ENCODE measurements around the gene RFX8. TPM values are rescaled to one million over a fixed set of nuclear protein-coding genes. Genes with fewer than 3 reads are reported as not detected.

RFX8 gene
- polyA plus RNA-seq, 3 donors, result not detected

DNA sequence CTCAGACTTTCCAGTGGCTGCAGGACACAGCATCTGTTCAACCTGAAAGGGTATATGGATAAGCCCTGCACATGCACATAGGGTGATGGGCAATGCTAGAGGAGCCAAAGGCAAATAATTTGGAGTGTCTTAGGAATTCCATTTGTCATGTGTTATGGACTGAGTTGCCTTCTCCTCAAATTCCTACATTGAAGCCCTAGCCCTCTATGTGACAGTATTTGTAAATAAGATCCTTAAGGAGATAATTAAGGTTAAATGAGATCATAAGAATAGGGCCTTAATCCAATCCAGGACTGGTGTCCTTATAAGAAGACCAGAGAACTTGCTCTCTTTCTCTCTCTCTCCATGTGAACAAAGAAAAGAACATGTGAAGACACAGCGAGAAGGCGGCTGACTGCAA, 44.8 kb downstream of the RFX8 start:
- 100% methylated on average over 2 of the region's 2 CpGs for WGBS (ENCODE audit: insufficient coverage)
- Histone ChIP-seq H3K27ac (ENCODE audit: low read depth in 1 of 2, low read length in 2 of 2) (no peak overlapping the region), H3K4me2 (replicated peaks; ENCODE audit: extremely low read depth, low read length, poor library complexity, severe bottlenecking) (no peak overlapping the region), H3K9ac (ENCODE audit: insufficient read depth, low read length, poor library complexity, severe bottlenecking) (no peak overlapping the region), H2AFZ (ENCODE audit: insufficient read depth, low read depth, low read length, poor library complexity, severe bottlenecking) (no peak overlapping the region), H3K27me3 (ENCODE audit: control insufficient read depth in 2 of 2, insufficient read depth in 2 of 2, low read length in 2 of 2) (no peaks in the 10 kb centered on the region), H3K4me1 (ENCODE audit: control insufficient read depth in 1 of 2, insufficient read depth in 2 of 2, low read length in 2 of 2) (no peaks in the 10 kb centered on the region), H3K4me3 (replicated peaks in 1 of 3; ENCODE audit: low read depth in 2 of 3, low read length in 3 of 3) (no peak overlapping the region), H3K36me3 (replicated peaks in 1 of 2; ENCODE audit: control insufficient read depth in 1 of 2, insufficient read depth in 2 of 2, low read length in 2 of 2) (no peaks in the 10 kb centered on the region), H4K20me1 (ENCODE audit: insufficient read depth, low read length) (no peaks in the 10 kb centered on the region), H3K9me3 (replicated peaks in 1 of 2; ENCODE audit: control insufficient read depth in 1 of 2, insufficient read depth in 1 of 2, low read length in 2 of 2) (no peaks in the 10 kb centered on the region), H3K79me2 (ENCODE audit: insufficient read depth, low read length) (no peaks in the 10 kb centered on the region)
- no peak for DNase-seq
- peaks cover 2 to 4% (median 3%) of the 10 kb centered on the region in 3 donors for H3K27me3 Mint-ChIP-seq (ENCODE audit: low read depth in 3 of 3)
- H3K4me3 Mint-ChIP-seq, result no peak overlapping the region
- H3K9me3 Mint-ChIP-seq, result no peaks in the 10 kb centered on the region
- TF ChIP-seq, protein P1, sequence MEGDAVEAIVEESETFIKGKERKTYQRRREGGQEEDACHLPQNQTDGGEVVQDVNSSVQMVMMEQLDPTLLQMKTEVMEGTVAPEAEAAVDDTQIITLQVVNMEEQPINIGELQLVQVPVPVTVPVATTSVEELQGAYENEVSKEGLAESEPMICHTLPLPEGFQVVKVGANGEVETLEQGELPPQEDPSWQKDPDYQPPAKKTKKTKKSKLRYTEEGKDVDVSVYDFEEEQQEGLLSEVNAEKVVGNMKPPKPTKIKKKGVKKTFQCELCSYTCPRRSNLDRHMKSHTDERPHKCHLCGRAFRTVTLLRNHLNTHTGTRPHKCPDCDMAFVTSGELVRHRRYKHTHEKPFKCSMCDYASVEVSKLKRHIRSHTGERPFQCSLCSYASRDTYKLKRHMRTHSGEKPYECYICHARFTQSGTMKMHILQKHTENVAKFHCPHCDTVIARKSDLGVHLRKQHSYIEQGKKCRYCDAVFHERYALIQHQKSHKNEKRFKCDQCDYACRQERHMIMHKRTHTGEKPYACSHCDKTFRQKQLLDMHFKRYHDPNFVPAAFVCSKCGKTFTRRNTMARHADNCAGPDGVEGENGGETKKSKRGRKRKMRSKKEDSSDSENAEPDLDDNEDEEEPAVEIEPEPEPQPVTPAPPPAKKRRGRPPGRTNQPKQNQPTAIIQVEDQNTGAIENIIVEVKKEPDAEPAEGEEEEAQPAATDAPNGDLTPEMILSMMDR (IDR thresholded peaks at IDR 0.05), result no peak
- intact Hi-C loops (cut with micrococcal nuclease), result no loop called here
- no peaks in the 10 kb centered on the region for H3K4me1 Mint-ChIP-seq
- no peak overlapping the region for H3K27ac Mint-ChIP-seq
- H3K36me3 Mint-ChIP-seq, result peaks cover 2 to 20% of the 10 kb centered on the region in 2 donors

DNA sequence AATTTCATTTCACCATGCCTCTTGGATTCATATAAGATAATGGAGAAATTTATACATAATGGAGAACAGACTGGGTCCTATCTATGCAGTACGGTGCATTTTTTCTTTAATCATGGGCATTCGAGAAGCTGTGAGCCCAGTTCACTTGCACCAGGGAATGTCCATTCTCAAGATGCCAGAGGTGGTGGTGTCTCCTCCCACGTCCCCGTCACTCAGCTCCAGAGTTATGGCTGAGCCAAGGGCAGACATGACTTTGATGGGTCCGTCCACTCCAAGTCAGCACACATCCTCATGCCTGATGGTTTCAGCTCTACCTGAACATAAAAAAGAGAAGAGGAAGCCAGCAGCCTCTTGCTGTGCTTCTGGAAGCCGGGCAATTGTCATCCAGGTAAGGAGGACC, 45.5 kb downstream of the RFX8 start:
- Mint-ChIP-seq H3K27ac (no peak overlapping the region), H3K36me3 (peaks cover 0 to 19% of the 10 kb centered on the region in 2 donors), H3K4me3 (no peak overlapping the region), H3K27me3 (ENCODE audit: low read depth in 3 of 3) (peaks cover 2 to 4% (median 3%) of the 10 kb centered on the region in 3 donors), H3K4me1 (no peaks in the 10 kb centered on the region), H3K9me3 (no peaks in the 10 kb centered on the region)
- no peaks in the 10 kb centered on the region for H3K9me3 ChIP-seq (replicated peaks in 1 of 2; ENCODE audit: control insufficient read depth in 1 of 2, insufficient read depth in 1 of 2, low read length in 2 of 2)
- no peaks in the 10 kb centered on the region for H3K4me1 ChIP-seq (ENCODE audit: control insufficient read depth in 1 of 2, insufficient read depth in 2 of 2, low read length in 2 of 2)
- no peak overlapping the region for H3K4me3 ChIP-seq (replicated peaks in 1 of 3; ENCODE audit: low read depth in 2 of 3, low read length in 3 of 3)
- no peak overlapping the region for H3K27ac ChIP-seq (ENCODE audit: low read depth in 1 of 2, low read length in 2 of 2)
- TF ChIP-seq, protein P1 (IDR thresholded peaks at IDR 0.05), result no peak
- intact Hi-C loops (cut with micrococcal nuclease), result loop anchor here in 1 of 2 donors (10.0 kb wide), 2 partner anchors 45 to 265 kb away; partner anchors contain the start of genes MAP4K4 and RFX8
- H3K4me2 ChIP-seq (replicated peaks; ENCODE audit: extremely low read depth, low read length, poor library complexity, severe bottlenecking), result no peak overlapping the region
- H4K20me1 ChIP-seq (ENCODE audit: insufficient read depth, low read length), result no peaks in the 10 kb centered on the region
- DNase-seq, result no peak
- no peak overlapping the region for H3K9ac ChIP-seq (ENCODE audit: insufficient read depth, low read length, poor library complexity, severe bottlenecking)
- no peaks in the 10 kb centered on the region for H3K79me2 ChIP-seq (ENCODE audit: insufficient read depth, low read length)
- H3K36me3 ChIP-seq (replicated peaks in 1 of 2; ENCODE audit: control insufficient read depth in 1 of 2, insufficient read depth in 2 of 2, low read length in 2 of 2), result no peaks in the 10 kb centered on the region
- H2AFZ ChIP-seq (ENCODE audit: insufficient read depth, low read depth, low read length, poor library complexity, severe bottlenecking), result no peak overlapping the region
- no peaks in the 10 kb centered on the region for H3K27me3 ChIP-seq (ENCODE audit: control insufficient read depth in 2 of 2, insufficient read depth in 2 of 2, low read length in 2 of 2)
- 100% methylated on average over 5 of the region's 6 CpGs for WGBS (ENCODE audit: insufficient coverage)
